Activated naive CD8-positive, alpha-beta T cell (primary cell): ENCODE data around the gene ANKS3.

Experiments
- H3K27ac Mint-ChIP-seq: one replicate; pipeline ENCODE4 v1.8.0; 2021; ENCODE audit warnings: mixed read lengths
- H3K27me3 Mint-ChIP-seq: one replicate; pipeline ENCODE4 v1.8.0; 2021; ENCODE audit warnings: mixed read lengths
- H3K36me3 Mint-ChIP-seq: one replicate; pipeline ENCODE4 v1.8.0; 2021; ENCODE audit warnings: mixed read lengths
- H3K4me1 Mint-ChIP-seq: one replicate; pipeline ENCODE4 v1.8.0; 2021; ENCODE audit warnings: low read depth, mixed read lengths
- H3K4me3 Mint-ChIP-seq: one replicate; pipeline ENCODE4 v1.8.0; 2021; ENCODE audit warnings: mild to moderate bottlenecking, mixed read lengths
- H3K9me3 Mint-ChIP-seq: one replicate; pipeline ENCODE4 v1.8.0; 2021; ENCODE audit warnings: low read depth, mixed read lengths

Gene ANKS3

DNA sequence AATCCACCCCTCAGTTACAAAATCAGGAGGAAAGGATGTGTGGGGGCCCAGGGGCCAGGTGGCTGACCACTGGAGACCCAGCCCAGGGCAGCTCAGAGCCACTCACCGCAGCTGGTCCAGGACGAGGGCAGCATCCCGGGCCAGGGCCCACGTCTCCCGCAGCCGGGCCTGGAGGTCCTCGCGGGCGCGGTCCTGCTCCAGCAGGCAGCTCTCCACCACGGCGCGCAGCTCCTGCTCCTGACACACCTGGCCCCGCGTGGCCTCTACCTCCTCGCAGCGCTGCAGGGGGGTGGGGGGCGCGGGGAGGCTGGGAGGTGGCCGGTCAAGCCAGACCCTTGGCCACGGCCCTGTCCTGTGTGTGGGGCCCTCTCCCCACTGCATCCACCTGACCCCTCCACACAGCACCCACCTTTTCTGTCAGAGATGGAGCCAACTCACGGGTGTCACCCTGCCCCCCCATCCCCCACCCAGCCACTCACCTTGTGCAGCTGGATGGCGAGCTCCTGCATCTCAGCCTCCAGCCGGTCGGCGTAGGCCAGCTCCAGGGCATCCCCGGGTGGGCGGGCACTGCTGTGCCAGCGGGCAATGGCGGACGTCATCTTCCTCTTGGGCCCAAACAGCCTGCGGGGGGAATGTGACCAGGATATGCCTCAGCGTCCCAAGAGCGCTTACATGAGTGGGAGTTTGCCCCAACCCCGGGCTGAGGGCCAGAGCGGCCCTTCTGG is 35.6 kb downstream of the ANKS3 start:
- Mint-ChIP-seq H3K9me3 (no peaks in the 10 kb centered on the region), H3K4me1 (peaks cover 17% of the 10 kb centered on the region), H3K36me3 (no peaks in the 10 kb centered on the region), H3K27me3 (no peaks in the 10 kb centered on the region), H3K4me3 (no peak overlapping the region), H3K27ac (no peak overlapping the region)

DNA sequence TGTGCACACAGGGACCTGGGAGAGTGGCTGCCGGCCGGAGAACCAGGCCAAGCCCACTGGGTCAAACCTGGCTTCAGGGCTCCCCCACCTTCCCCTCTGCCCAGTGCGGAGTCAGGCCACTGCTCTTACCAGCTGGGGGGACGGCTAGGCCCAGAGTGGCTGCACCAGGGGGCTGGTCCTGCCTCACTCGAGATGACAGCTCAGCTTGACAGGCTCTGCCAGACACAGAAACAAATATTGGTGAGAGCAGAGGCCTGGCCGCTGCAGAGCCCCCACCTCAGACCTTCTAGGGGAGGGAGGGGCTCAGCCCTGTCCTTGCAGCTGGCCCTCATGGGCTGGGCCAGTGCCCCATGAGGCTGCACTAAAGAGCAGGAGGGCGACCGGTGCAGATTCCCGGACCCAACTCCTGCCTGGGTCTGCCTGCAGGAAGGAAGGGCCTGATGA is 36.2 kb downstream of the ANKS3 start:
- H3K27ac Mint-ChIP-seq = no peak overlapping the region
- H3K36me3 Mint-ChIP-seq = no peaks in the 10 kb centered on the region
- no peaks in the 10 kb centered on the region for H3K27me3 Mint-ChIP-seq
- H3K4me1 Mint-ChIP-seq = peaks cover 19% of the 10 kb centered on the region
- H3K4me3 Mint-ChIP-seq = no peak overlapping the region
- H3K9me3 Mint-ChIP-seq = no peaks in the 10 kb centered on the region

DNA sequence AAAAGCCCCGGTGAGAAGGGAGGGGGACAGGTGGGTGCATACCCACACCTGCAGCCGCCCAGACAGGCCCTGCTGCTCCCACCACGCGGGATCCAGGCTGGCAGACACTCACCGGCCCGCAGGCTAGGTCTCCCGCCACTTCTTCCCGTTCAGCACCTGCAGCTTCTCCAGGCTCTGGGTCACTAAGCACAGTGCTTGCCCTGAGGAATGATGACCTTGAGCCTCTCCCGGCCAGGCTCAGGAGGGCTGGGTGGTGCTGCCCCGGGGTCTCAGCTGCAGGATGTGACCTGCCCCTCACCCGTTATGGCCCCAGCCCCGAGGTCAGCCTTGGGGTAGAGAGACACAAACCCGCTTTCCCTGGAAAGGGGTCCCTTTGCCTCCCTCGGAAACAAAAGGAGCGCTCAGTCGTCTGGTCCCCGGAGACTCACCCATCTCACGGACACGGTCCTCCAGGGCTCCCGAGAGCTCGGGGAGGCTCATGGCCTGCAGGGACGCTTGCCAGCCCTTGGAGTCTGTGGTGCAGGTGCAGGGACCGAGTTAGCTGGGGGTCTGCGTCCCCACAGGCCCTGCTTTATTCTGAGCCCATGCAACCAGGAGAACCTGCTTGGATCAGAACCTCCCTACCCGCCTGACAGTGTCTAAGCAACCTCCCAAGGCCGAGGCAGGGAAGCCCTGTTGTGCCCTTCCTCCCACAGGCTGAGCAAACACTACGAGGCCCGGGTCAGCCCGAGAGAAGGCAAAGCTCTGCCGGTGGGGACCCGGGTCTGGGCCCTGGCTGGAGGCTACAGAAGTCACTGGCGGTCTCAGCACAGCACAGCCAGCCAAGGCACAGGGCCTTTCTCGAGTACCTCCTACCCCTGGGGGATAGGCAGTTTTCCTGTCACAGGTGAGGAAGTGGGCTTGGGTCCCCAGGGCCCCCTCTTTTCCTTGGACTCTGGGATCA is 36.9 kb downstream of the ANKS3 start:
- Mint-ChIP-seq H3K27me3 (no peaks in the 10 kb centered on the region), H3K4me3 (no peak overlapping the region), H3K9me3 (no peaks in the 10 kb centered on the region), H3K4me1 (peaks cover 24% of the 10 kb centered on the region), H3K27ac (no peak overlapping the region), H3K36me3 (no peaks in the 10 kb centered on the region)

- Mint-ChIP-seq H3K9me3 (no peaks in the 10 kb centered on the region), H3K27ac (no peak overlapping the region), H3K27me3 (no peaks in the 10 kb centered on the region), H3K4me3 (no peak overlapping the region), H3K4me1 (peaks cover 24% of the 10 kb centered on the region), H3K36me3 (no peaks in the 10 kb centered on the region)
These were observed 37.7 kb downstream of the ANKS3 start for GRCh38 chr16:4696172-4696904.

GRCh38 chr16:4695473-4696171 is 38.4 kb downstream of the ANKS3 start:
- peak overlapping the region; percentile 50 for H3K27ac Mint-ChIP-seq
- H3K4me1 Mint-ChIP-seq = peaks cover 24% of the 10 kb centered on the region
- no peaks in the 10 kb centered on the region for H3K36me3 Mint-ChIP-seq
- no peaks in the 10 kb centered on the region for H3K27me3 Mint-ChIP-seq
- H3K4me3 Mint-ChIP-seq = peak overlapping the region; percentile 71
- no peaks in the 10 kb centered on the region for H3K9me3 Mint-ChIP-seq

DNA sequence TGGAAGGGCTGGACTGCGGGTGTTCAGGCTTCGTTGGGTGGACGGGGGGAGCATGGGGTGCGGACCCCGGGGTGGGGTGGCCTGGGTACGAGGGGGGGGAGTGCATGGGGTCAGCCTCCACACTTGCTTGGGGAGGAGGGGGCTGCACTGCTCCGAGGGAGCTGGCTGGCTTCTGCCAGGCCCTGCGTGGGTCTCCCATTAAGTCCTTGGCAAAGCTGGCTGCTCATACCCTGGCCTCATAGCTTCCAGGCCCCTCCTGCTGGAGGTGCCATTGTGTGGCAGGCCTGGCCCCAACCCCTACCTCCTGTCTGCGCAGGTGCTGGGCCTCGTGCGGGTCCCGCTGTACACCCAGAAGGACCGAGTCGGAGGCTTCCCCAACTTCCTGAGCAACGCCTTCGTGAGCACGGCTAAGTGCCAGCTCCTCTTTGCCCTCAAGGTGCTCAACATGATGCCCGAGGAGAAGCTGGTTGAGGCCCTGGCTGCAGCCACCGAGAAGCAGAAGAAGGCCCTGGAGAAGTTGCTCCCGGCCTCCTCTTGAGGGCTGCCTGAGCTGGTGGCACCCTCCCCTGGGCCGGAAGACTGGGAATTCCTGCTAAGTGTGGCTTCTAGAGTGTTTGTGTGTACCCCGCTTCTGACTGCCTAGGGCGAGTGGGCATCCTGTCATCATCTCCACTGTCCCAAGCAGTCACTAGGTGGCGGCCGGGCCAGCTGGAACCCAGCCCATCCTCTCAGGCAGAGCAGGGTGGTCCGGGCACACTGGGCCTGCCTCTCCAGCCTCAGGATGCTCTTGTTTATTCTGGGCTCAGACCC is 39.2 kb downstream of the ANKS3 start:
- Mint-ChIP-seq H3K27ac (peak overlapping the region; percentile 54), H3K4me3 (peak overlapping the region; percentile 77), H3K27me3 (no peaks in the 10 kb centered on the region), H3K36me3 (no peaks in the 10 kb centered on the region), H3K4me1 (peaks cover 18% of the 10 kb centered on the region), H3K9me3 (no peaks in the 10 kb centered on the region)

- peak overlapping the region; percentile 77 for H3K4me3 Mint-ChIP-seq
- H3K4me1 Mint-ChIP-seq = peaks cover 14% of the 10 kb centered on the region
- H3K27me3 Mint-ChIP-seq = no peaks in the 10 kb centered on the region
- H3K9me3 Mint-ChIP-seq = no peaks in the 10 kb centered on the region
- peak overlapping the region; percentile 41 for H3K27ac Mint-ChIP-seq
- H3K36me3 Mint-ChIP-seq = no peaks in the 10 kb centered on the region
These were observed 40.0 kb downstream of the ANKS3 start for GRCh38 chr16:4693956-4694641.

DNA sequence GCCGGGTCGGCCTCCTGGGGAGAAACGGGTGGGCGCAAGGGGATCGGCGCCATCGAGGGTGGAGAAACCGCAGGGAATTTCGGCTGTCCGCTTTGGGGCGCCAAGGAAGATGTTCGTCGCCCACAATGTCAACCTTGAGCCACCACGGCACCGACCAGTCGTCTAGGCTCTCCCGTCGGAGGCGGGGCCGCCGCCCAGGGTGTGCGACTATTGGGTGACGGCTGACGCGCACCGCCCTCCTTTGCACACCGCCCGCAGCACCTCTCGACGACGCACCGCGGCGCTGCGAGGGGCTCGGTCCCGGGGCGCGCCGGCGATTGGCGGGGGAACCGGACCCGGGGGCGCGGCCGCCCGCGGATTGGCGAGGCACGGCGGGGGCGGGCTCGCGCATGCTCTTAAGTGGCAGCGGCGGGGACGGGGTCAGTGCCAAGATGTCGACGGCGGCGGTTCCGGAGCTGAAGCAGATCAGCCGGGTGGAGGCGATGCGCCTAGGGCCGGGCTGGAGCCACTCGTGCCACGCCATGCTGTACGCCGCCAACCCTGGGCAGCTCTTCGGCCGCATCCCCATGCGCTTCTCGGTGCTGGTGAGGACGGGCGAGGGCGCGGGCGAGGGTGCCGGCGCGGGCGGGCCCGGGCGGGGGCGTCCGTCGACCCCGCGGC is 40.6 kb downstream of the ANKS3 start, which contains the start of gene NUDT16L1:
Gene NUDT16L1 (plus strand): TSS at position 267 of the 660 bp plus-strand sequence. CDS start 165 bp downstream, at position 432.
- Mint-ChIP-seq H3K27ac (peak within 1 kb of the TSS; percentile 83), H3K36me3 (no peaks in the 10 kb centered on the region)

DNA sequence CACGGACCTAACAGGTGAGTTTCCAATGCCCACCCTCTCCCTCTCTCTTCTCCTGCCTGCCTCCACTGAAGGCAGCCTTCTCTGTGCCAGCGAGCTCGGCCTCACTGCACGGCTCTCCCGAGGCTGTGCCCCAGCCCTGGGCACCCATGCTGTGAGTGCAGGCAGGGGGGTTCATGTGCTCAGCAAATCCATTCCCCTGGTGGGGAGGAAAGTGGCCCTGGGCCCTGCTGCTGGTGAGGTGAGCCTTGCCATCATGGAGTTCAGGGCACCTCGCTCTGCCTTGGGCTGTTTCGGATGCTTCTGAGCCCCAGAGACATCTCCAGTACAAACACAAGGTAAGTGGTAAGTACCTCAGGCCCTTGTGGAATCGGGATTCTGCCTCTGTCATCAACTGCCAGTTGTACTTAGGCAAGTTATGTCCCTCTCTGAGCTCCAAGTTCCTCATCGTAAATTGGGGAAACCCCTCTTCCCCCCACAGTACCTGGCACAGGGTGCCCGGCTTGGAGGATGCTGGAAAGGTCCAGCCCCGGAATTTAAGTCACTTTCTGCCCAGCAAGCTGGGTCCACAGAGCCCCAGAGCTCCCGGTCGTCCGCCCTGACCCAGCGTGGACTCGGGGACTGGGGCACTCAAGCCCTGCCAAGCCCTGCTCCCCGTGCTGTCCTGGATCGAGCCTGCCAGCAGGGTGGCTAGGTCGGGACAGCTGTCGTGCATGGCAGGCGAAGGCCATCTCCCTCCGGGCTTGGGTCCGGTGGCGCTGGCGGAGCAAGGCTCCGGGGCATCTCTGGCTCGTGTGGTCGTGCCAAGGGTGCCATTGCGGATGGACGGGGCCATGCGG is 41.4 kb downstream of the ANKS3 start:
- no peaks in the 10 kb centered on the region for H3K9me3 Mint-ChIP-seq
- peak overlapping the region; percentile 84 for H3K4me3 Mint-ChIP-seq
- H3K36me3 Mint-ChIP-seq = no peaks in the 10 kb centered on the region
- peak overlapping the region; percentile 83 for H3K27ac Mint-ChIP-seq
- no peaks in the 10 kb centered on the region for H3K27me3 Mint-ChIP-seq
- H3K4me1 Mint-ChIP-seq = peaks cover 14% of the 10 kb centered on the region

More for the DNA sequence above, 40.6 kb downstream of the ANKS3 start, which contains the start of gene NUDT16L1:
- H3K9me3 Mint-ChIP-seq = no peaks in the 10 kb centered on the region
- H3K4me1 Mint-ChIP-seq = peaks cover 14% of the 10 kb centered on the region
- no peaks in the 10 kb centered on the region for H3K27me3 Mint-ChIP-seq
- peak within 1 kb of the TSS; percentile 84 for H3K4me3 Mint-ChIP-seq

DNA sequence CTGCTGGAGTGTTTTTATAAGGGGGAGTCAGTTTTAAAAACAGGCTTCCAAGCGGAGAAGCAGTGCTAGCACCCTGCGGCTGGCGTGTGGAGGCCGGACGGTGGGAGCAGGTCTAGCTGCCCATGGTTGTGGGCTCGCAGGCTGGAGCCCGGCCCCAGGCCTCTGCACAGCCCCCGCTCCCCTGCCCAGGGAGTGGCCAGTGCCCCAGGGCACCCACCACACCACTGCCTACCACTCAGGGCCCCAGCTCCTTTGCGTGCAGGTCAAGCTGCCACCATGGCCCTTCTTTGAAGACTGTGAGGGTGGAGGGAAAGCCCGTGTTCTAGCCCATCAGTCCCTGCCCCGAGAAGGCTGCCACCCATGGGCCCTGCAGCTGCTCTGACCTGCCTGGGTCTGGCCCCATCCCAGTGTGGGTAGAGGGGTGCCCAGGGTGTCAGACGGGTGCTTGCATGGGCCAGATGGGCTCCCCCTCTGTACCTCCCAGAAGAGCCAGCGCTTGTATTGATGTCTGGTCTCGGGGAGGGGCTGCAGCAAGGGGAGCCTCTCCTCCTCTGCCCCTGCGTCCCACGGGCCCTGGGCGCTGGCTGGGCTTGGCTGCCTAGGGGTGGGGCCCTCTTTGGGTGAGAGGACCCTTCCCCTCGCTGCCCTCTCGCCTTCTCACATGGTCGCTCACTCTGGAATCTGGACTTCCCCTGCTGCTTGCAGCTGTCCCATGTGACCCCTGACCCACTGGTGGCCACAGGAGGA is 42.2 kb downstream of the ANKS3 start:
- H3K4me1 Mint-ChIP-seq = peaks cover 14% of the 10 kb centered on the region
- peak overlapping the region; percentile 54 for H3K27ac Mint-ChIP-seq
- peak overlapping the region; percentile 84 for H3K4me3 Mint-ChIP-seq
- no peaks in the 10 kb centered on the region for H3K27me3 Mint-ChIP-seq
- no peaks in the 10 kb centered on the region for H3K36me3 Mint-ChIP-seq
- no peaks in the 10 kb centered on the region for H3K9me3 Mint-ChIP-seq

GRCh38 chr16:4690946-4691665 is 43.0 kb downstream of the ANKS3 start:
- Mint-ChIP-seq H3K36me3 (no peaks in the 10 kb centered on the region), H3K9me3 (no peaks in the 10 kb centered on the region), H3K4me1 (peaks cover 14% of the 10 kb centered on the region), H3K27me3 (no peaks in the 10 kb centered on the region), H3K4me3 (peak overlapping the region; percentile 64), H3K27ac (peak overlapping the region; percentile 41)
